IMR-90 (cell line): ENCODE measurements around the gene KRTAP5-7. TPM values are rescaled to one million over a fixed set of nuclear protein-coding genes. Genes with fewer than 3 reads are reported as not detected.

Experiments used
- ATAC-seq: fragments of 200-7000 bp; cut with Tn5 transposase; 2 replicates; pipeline ENCODE4 v1.9.1; 2020; ENCODE audit warnings: low read depth, mild to moderate bottlenecking, moderate library complexity
- BruUV-seq: library from RNA; stranded (reverse); fragments of 400-500 nt; replicated peaks from 2 replicates; lab custom pipeline; 2021; lab: Mats Ljungman, UMichigan
- CTCF ChIA-PET: fragments of 300-600 bp; formaldehyde crosslinking; extraction: SDS; loops from one replicate; lab custom pipeline; 2021; ENCODE audit warnings: antibody characterized with exemption; lab: Yijun Ruan, JAX
- POLR2A ChIA-PET: fragments of 300-600 bp; sonication (Branson Sonifier 250); formaldehyde crosslinking; loops from one replicate; lab custom pipeline; 2022; ENCODE audit warnings: antibody characterized with exemption; ENCODE audit not compliant: unreplicated experiment; lab: Charles Lee
- DNase-seq: peaks from one replicate; pipeline ENCODE4 v3.0.0; 2013
- H2AFZ ChIP-seq: replicated peaks from 2 replicates; pipeline ENCODE3; 2013; ENCODE audit warnings: low read length, mild to moderate bottlenecking; ENCODE audit not compliant: poor library complexity
- H2AK5ac ChIP-seq: 2 replicates; pipeline ENCODE4 v1.6.1; 2013; ENCODE audit warnings: low read depth, low read length, inconsistent platforms
- H2AK9ac ChIP-seq: replicated peaks from 2 replicates; pipeline ENCODE3; 2013; ENCODE audit warnings: mild to moderate bottlenecking, low read depth, low read length, moderate library complexity; ENCODE audit not compliant: poor library complexity
- H2BK120ac ChIP-seq: 2 replicates; pipeline ENCODE4 v1.6.1; 2013; ENCODE audit warnings: low read depth, low read length, inconsistent platforms
- H2BK15ac ChIP-seq: 3 replicates; pipeline ENCODE4 v1.6.1; 2013; ENCODE audit warnings: low read depth, low read length, inconsistent platforms
- H2BK20ac ChIP-seq: 2 replicates; pipeline ENCODE4 v1.6.1; 2013; ENCODE audit warnings: low read depth, mild to moderate bottlenecking, inconsistent platforms, low read length, moderate library complexity
- H2BK5ac ChIP-seq: 2 replicates; pipeline ENCODE4 v1.6.1; 2013; ENCODE audit warnings: mild to moderate bottlenecking, low read depth, low read length, inconsistent platforms; ENCODE audit not compliant: poor library complexity, severe bottlenecking
- H3K14ac ChIP-seq: replicated peaks from 2 replicates; pipeline ENCODE4 v1.6.1; 2013; ENCODE audit warnings: low read depth, low read length, inconsistent platforms
- H3K18ac ChIP-seq: 2 replicates; pipeline ENCODE4 v1.6.1; 2013; ENCODE audit warnings: low read depth, low read length, control low read depth
- H3K23ac ChIP-seq: 2 replicates; pipeline ENCODE4 v1.6.1; 2013; ENCODE audit warnings: low read depth, low read length, inconsistent platforms
- H3K27ac ChIP-seq: 2 replicates; pipeline ENCODE4 v1.5.1; 2013; ENCODE audit warnings: mild to moderate bottlenecking, control low read depth, low read length; ENCODE audit not compliant: insufficient read depth
- H3K27me3 ChIP-seq: 2 replicates; pipeline ENCODE4 v1.6.1; 2013; ENCODE audit warnings: low read length; ENCODE audit not compliant: control insufficient read depth, insufficient read depth
- H3K36me3 ChIP-seq: 2 replicates; pipeline ENCODE4 v1.6.1; 2013; ENCODE audit warnings: low read length, mixed read lengths; ENCODE audit not compliant: control insufficient read depth, insufficient read depth
- H3K4ac ChIP-seq: 2 replicates; pipeline ENCODE4 v1.6.1; 2013; ENCODE audit warnings: low read depth, low read length, inconsistent platforms
- H3K4me1 ChIP-seq: 2 replicates; pipeline ENCODE4 v1.6.1; 2013; ENCODE audit warnings: low read length, mixed read lengths; ENCODE audit not compliant: control insufficient read depth, insufficient read depth
- H3K4me2 ChIP-seq: 2 replicates; pipeline ENCODE4 v1.6.1; 2013; ENCODE audit warnings: low read depth, mild to moderate bottlenecking, control low read depth, low read length, moderate library complexity
- H3K4me3 ChIP-seq: 2 replicates; pipeline ENCODE4 v1.5.1; 2013; ENCODE audit warnings: low read depth, mild to moderate bottlenecking, control low read depth, low read length, moderate library complexity; ENCODE audit not compliant: insufficient read depth
- H3K56ac ChIP-seq: 2 replicates; pipeline ENCODE4 v1.6.1; 2013; ENCODE audit warnings: low read length, inconsistent platforms; ENCODE audit not compliant: insufficient read depth; ENCODE audit errors: extremely low read depth
- H3K79me1 ChIP-seq, 2 experiments: 2 replicates each; pipeline ENCODE4 v1.6.1; 2013; ENCODE audit warnings: low read length in 2 of 2, inconsistent platforms in 1 of 2, low read depth in 1 of 2
- H3K9ac ChIP-seq: 2 replicates; pipeline ENCODE4 v1.6.1; 2013; ENCODE audit warnings: low read depth, low read length, control low read depth
- H3K9me1 ChIP-seq: 2 replicates; pipeline ENCODE4 v1.6.1; 2013; ENCODE audit warnings: low read length, inconsistent platforms; ENCODE audit not compliant: insufficient read depth
- H3K9me3 ChIP-seq: 2 replicates; pipeline ENCODE4 v1.6.1; 2013; ENCODE audit warnings: low read length; ENCODE audit not compliant: control insufficient read depth, insufficient read depth
- H4K20me1 ChIP-seq: 2 replicates; pipeline ENCODE4 v1.6.1; 2013; ENCODE audit warnings: low read length, inconsistent platforms; ENCODE audit not compliant: insufficient read depth
- H4K5ac ChIP-seq: 2 replicates; pipeline ENCODE4 v1.6.1; 2013; ENCODE audit warnings: mild to moderate bottlenecking, low read depth, low read length, control low read depth
- H4K8ac ChIP-seq, 2 experiments: 2 replicates each; pipeline ENCODE4 v1.6.1; 2013; ENCODE audit warnings: low read depth in 2 of 2, low read length in 2 of 2, control low read depth in 1 of 2, inconsistent platforms in 1 of 2
- H4K91ac ChIP-seq: 2 replicates; pipeline ENCODE4 v1.6.1; 2013; ENCODE audit warnings: low read depth, low read length, inconsistent platforms; ENCODE audit not compliant: insufficient read depth
- FOS ChIP-seq: fragments of 150-350 bp; IDR thresholded peaks from 2 replicates; pipeline ENCODE4 v1.6.1; 2016; ENCODE audit warnings: low read depth, low read length
- MAZ ChIP-seq: IDR thresholded peaks from 2 replicates; pipeline ENCODE4 v1.6.1; 2012; ENCODE audit warnings: low read depth, mild to moderate bottlenecking, low read length, improper control_type of control experiment, moderate library complexity, borderline replicate concordance
- MXI1 ChIP-seq: IDR thresholded peaks from 2 replicates; pipeline ENCODE4 v1.6.1; 2012; ENCODE audit warnings: low read depth, mild to moderate bottlenecking, low read length, moderate library complexity, borderline replicate concordance
- POLR2A ChIP-seq: IDR thresholded peaks from 2 replicates; pipeline ENCODE4 v1.6.1; 2012; ENCODE audit warnings: mild to moderate bottlenecking, low read depth, low read length
- USF2 ChIP-seq: fragments of 150-350 bp; IDR thresholded peaks from 2 replicates; pipeline ENCODE4 v1.6.1; 2017; ENCODE audit warnings: mild to moderate bottlenecking, antibody characterized with exemption, low read length, low read depth
- WGBS, 2 experiments: methylation state at CpG; one replicate each; pipeline versions ENCODE4 v1.1.5 to v1.1.7; 2013; ENCODE audit warnings: missing lambda C conversion rate in 2 of 2; ENCODE audit not compliant: insufficient read length in 1 of 2; ENCODE audit errors: extremely low coverage in 2 of 2; 5-methylcytosine and 5-hydroxymethylcytosine counted together
- dilution Hi-C: fragments of 300-500 bp; cut with HindIII; formaldehyde crosslinking; loops from one replicate; pipeline ENCODE4 v1.14.3; 2018; ENCODE audit warnings: low sequenced_read_pairs; ENCODE audit not compliant: unreplicated experiment
- in situ Hi-C: fragments of 300-500 bp; cut with MboI; formaldehyde crosslinking; loops from 3 replicates; pipeline ENCODE4 v1.14.3; 2019; ENCODE audit warnings: low sequenced_read_pairs, inconsistent platforms, mixed read lengths
- intact Hi-C: fragments of 100-400 bp; cut with micrococcal nuclease; formaldehyde crosslinking; loops from 2 replicates; pipeline ENCODE4 v1.10.0; 2022
- polyA plus RNA-seq, 3 experiments: library from polyadenylated mRNA; depleted of rRNA; stranded (reverse); fragments of >200 nt; gene quantifications; 2 replicates each; pipeline ENCODE4 v1.2.3, GENCODE V29; 2012; ENCODE audit warnings: low replicate concordance in 1 of 3
- total RNA-seq: library from RNA; depleted of rRNA; stranded (reverse); fragments of >200 nt; gene quantifications from 2 replicates; pipeline ENCODE4 v1.2.3, GENCODE V29; 2012
- TF ChIP-seq, protein P1 (sequence below): fragments of 150-350 bp; IDR thresholded peaks from 2 replicates; pipeline ENCODE4 v1.6.1; 2016; ENCODE audit warnings: low read depth, mild to moderate bottlenecking, low read length, moderate library complexity, borderline replicate concordance

KRTAP5-7 gene
- total and polyA plus RNA-seq, 2 of the 4 experiments (the other 2 are of a cell fraction), result not detected

GRCh38 chr11:71530602-71531001 lies 3.5 kb downstream of the KRTAP5-7 start:
- Histone ChIP-seq H2BK15ac (no peak overlapping the region), H3K18ac (no peak overlapping the region), H3K4me1 (no peaks in the 10 kb centered on the region), H3K23ac (no peak overlapping the region), H2BK5ac (no peak overlapping the region), H4K5ac (no peak overlapping the region), H3K9ac (no peak overlapping the region), H3K36me3 (no peaks in the 10 kb centered on the region), H4K20me1 (no peaks in the 10 kb centered on the region), H4K91ac (no peak overlapping the region), H2BK20ac (no peak overlapping the region), H3K27me3 (no peaks in the 10 kb centered on the region), H4K8ac (no peak overlapping the region), H3K9me1 (no peaks in the 10 kb centered on the region), H2BK120ac (no peak overlapping the region), H3K79me1 (no peaks in the 10 kb centered on the region), H3K4me2 (no peak overlapping the region), H3K4ac (no peak overlapping the region), H3K56ac (no peak overlapping the region), H2AK5ac (no peak overlapping the region), H2AK9ac (no peak overlapping the region), H3K4me3 (no peak overlapping the region), H3K9me3 (no peaks in the 10 kb centered on the region), H3K14ac (no peak overlapping the region), H3K27ac (no peak overlapping the region), H2AFZ (no peak overlapping the region)
- ChIA-PET CTCF (no interaction called here), POLR2A (no interaction called here)
- no TSS peak for BruUV-seq
- in situ Hi-C loops (no loop called here), intact Hi-C loops (no loop called here), dilution Hi-C loops (no loop called here)
- WGBS, 2 experiments, result no CpG with 5 or more reads among the region's 11 CpGs
- TF ChIP-seq, protein P1, sequence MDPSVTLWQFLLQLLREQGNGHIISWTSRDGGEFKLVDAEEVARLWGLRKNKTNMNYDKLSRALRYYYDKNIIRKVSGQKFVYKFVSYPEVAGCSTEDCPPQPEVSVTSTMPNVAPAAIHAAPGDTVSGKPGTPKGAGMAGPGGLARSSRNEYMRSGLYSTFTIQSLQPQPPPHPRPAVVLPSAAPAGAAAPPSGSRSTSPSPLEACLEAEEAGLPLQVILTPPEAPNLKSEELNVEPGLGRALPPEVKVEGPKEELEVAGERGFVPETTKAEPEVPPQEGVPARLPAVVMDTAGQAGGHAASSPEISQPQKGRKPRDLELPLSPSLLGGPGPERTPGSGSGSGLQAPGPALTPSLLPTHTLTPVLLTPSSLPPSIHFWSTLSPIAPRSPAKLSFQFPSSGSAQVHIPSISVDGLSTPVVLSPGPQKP, result no peak
- no peak for TF ChIP-seq MAZ
- no peak for TF ChIP-seq MXI1
- TF ChIP-seq POLR2A, result no peak
- TF ChIP-seq FOS, result no peak
- TF ChIP-seq USF2, result no peak
- ATAC-seq (no peak), DNase-seq (no peak)
